ENCODE results near the gene HNRNPDL. TPM values are rescaled to one million over a fixed set of nuclear protein-coding genes. Genes with fewer than 3 reads are reported as not detected.

HNRNPDL gene
- polyA plus RNA-seq, 1 of the 3 experiments (the other 2 are of a cell fraction), result 210 TPM

- TF ChIP-seq USF1 (IDR thresholded peaks at IDR 0.05; ENCODE audit: borderline replicate concordance, low read depth) (no peak), CTCF (IDR thresholded peaks at IDR 0.05) (peak; percentile 67), FOXJ3 (CRISPR knock-in tag; IDR thresholded peaks at IDR 0.05) (no peak), TCF12 (IDR thresholded peaks at IDR 0.05) (no peak), YY1 (IDR thresholded peaks at IDR 0.05; ENCODE audit: low read depth) (no peak), RCOR1 (IDR thresholded peaks at IDR 0.05; ENCODE audit: low read length) (no peak), REST (IDR thresholded peaks at IDR 0.05; ENCODE audit: low read depth, low read length) (no peak), NRF1 (IDR thresholded peaks at IDR 0.05; ENCODE audit: low read depth, low read length) (no peak), MXI1 (IDR thresholded peaks at IDR 0.05; ENCODE audit: low read depth, low read length) (no peak), POLR2AphosphoS5 (IDR thresholded peaks at IDR 0.05; ENCODE audit: low read depth, low read length) (0 out of 2 replicates have a peak, but pooled peaks have one; percentile 22), ELF1 (IDR thresholded peaks at IDR 0.05) (no peak), PBX3 (IDR thresholded peaks at IDR 0.05) (no peak), FOSL2 (IDR thresholded peaks at IDR 0.05; ENCODE audit: borderline replicate concordance, low read depth) (no peak), IRF3 (IDR thresholded peaks at IDR 0.05; ENCODE audit: low read depth, low read length) (no peak), MEF2A (IDR thresholded peaks at IDR 0.05; ENCODE audit: borderline replicate concordance, low read depth) (no peak), USF2 (IDR thresholded peaks at IDR 0.05; ENCODE audit: borderline replicate concordance, low read depth, low read length) (no peak), RAD21 (IDR thresholded peaks at IDR 0.05; ENCODE audit: low read length) (peak; percentile 80), GATA2 (CRISPR knock-in tag; IDR thresholded peaks at IDR 0.05) (no peak)
Observed at GRCh38 chr4:82462415-82462831, 32.2 kb upstream of the HNRNPDL start (continued).

Data from SK-N-SH (cell line).